Posterior cingulate gyrus (tissue), 11 donors: Measurements from ENCODE around the gene FIZ1.
A peak's percentile ranks its signal among the peaks of the same experiment; 100 is the strongest.

Source experiments
- DNase-seq, 10 donors: peaks; one replicate each; pipeline versions ENCODE4 v3.0.0 to v3.0.0-alpha.2; 2020 to 2021; ENCODE audit warnings: mixed read lengths in 3 of 10
- intact Hi-C: fragments of 100-400 bp; cut with DNase I; formaldehyde crosslinking; loops from one replicate; pipeline ENCODE4 v1.15.1; 2023

Gene FIZ1

GRCh38 chr19:55549500-55550320, 49.6 kb downstream of the FIZ1 start:
- DNase-seq = peak in 2 of 10 donors; percentile 77 to 81
- intact Hi-C loops = no loop called here

DNA sequence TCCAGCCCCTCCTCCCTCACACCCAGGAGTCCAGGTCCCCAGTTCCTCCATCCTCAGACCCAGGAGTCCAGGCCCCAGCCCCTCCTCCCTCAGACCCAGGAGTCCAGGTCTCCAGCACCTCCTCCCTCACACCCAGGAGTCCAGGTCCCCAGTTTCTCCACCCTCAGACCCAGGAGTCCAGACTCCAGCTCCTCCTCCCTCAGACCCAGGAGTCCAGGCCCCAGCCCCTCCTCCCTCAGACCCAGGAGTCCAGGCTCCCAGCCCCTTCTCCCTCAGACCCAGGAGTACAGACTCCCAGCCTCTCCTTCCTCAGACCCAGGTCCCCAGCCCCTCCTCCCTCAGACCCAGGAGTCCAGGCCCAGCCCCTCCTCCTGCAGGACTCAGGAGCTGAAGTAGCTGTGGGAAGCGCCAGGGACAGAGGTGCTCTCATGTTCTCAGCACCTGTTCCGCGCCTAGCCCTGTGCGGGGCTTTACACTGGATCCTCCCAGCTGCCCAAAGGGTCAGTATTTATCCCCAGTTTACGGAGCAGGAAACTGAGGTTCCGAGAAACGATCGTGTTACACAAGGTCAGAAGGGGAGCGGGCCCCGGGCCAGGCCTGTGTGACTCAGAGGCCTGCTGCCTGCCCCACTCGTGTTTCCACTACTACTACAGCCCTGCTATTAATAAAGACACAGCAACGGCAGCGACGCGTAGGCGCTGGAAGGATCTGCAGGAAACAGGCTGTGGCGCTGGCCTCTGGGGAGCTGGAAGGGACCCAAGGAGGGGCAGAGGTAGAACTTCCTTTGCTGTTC, 52.3 kb downstream of the FIZ1 start:
- intact Hi-C loops = no loop called here
- DNase-seq = peak in 5 of 10 donors; percentile 8 to 88 (median 27)

- peak in 2 of 10 donors; percentile 38 to 48 for DNase-seq
- intact Hi-C loops = no loop called here
These were observed 53.3 kb downstream of the FIZ1 start for GRCh38 chr19:55546011-55546410.

DNA sequence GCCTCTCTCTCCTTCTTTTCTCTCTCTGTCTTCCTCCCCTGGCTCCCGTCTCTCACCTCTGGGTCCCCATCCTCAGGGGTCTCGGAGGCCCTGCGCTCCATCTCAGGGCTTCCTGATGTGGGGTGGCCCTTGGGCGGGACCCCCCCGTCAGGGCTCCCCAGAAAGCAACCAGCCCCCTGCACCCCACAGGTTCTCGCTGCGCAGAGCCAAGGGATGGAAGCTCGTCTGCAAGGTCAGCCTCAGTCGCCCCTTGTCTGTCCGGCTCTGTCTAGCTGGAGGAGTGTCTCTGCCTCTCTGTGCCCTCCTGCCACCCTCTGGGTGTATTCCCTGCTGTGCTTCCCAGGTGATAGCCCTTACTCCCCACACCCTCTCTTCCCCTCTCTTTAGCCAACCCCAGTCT, 53.9 kb downstream of the FIZ1 start, which contains the start of gene SBK3:
TSS of gene SBK3 (minus strand) at position 101 of the 400 bp plus-strand sequence. CDS start at position 101, 0 bp downstream.
- DNase-seq = peak in 2 of 10 donors; percentile 34 to 40
- intact Hi-C loops = no loop called here

- DNase-seq = peak in 2 of 10 donors; percentile 66 to 72
- intact Hi-C loops = no loop called here
These were observed 54.4 kb downstream of the FIZ1 start for GRCh38 chr19:55544776-55545439.

DNA sequence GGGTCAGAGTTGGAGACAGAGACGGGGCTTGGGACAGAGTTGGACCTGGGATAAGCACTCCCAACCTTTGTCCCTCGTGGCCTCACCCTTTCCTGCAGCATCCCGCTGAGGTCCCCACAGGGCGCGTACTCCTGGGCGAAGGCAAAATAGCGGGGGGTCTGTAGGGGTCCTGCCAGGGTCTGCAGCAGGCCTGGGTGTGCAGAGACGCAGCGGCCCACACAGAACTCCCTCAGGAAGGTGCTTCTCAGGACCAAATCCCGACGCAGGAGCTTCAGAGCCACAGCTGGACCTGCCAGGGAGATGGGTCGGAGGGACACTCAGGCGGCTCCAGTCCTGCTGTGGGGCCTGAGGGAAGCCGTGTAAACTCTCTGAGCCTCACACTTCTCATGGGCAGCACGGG, 55.3 kb downstream of the FIZ1 start:
- peak in 2 of 10 donors; percentile 57 to 59 for DNase-seq
- intact Hi-C loops = no loop called here

DNA sequence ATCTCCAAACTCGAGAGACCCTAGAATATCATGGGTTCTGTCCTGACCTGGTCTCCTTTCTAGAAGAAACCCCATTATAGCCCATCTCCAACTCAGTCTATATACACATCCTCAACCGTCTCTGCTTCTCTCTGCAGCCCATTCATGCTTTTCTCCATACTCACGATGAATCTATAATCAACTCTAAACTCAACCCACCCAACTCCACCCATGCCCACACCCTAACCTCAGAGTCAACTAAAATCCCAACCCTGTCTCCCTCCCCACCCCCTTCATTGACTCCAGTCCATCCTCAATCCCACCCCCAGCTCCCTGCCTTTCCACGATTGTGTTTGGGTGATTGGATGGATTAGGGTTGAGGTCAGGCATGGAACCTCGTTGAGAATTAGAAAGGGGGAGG, 55.8 kb downstream of the FIZ1 start:
- intact Hi-C loops = no loop called here

DNA sequence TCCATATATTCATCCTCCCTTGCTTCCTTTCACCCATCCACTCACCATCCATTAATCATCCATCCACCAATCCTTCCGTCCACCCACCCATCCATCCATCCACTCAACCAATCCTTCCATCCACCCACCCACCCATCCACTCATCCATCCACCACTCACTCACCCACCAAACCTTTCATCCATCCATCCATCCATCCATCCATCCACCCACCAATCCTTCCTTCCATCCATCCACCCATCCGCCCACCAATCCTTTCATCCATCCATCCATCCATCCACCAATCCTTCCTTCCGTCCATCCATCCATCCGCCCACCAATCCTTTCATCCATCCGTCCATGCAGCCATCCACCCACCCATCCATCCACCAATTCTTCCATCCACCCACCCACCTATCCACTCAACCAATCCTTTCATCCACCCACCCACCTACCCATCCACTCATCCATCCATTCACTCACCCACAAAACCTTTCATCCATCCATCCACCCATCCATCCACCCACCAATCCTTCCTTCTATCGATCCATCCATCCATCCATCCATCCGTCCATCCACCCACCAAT, 56.9 kb downstream of the FIZ1 start:
- DNase-seq = peak in 1 of 10 donors; percentile 9
- intact Hi-C loops = no loop called here

More for the DNA sequence above, 55.8 kb downstream of the FIZ1 start:
- DNase-seq = peak in 1 of 10 donors; percentile 3
